WERI-Rb-1 (cell line): ENCODE data around the gene HERC3.

Experiments
- DNase-seq: peaks from one replicate; pipeline ENCODE4 v3.0.0-alpha.2; 2020
- H3K27ac ChIP-seq: fragments of 250-450 bp; sonication (Bioruptor Pico); 2 replicates; pipeline ENCODE4 v1.5.1; 2020; ENCODE audit warnings: mild to moderate bottlenecking, moderate library complexity
- H3K27me3 ChIP-seq: fragments of 250-450 bp; sonication (Bioruptor Pico); 2 replicates; pipeline ENCODE4 v1.5.1; 2021; ENCODE audit warnings: mild to moderate bottlenecking, low read depth, moderate library complexity; ENCODE audit not compliant: insufficient read depth, severe bottlenecking
- H3K36me3 ChIP-seq: fragments of 250-450 bp; sonication (Bioruptor Pico); 2 replicates; pipeline ENCODE4 v1.5.1; 2020; ENCODE audit warnings: mild to moderate bottlenecking, moderate library complexity
- H3K4me3 ChIP-seq: 2 replicates; pipeline ENCODE4 v1.5.1; 2011; ENCODE audit warnings: low read depth, mild to moderate bottlenecking, control low read depth, low read length
- H3K9me3 ChIP-seq: fragments of 250-450 bp; sonication (Bioruptor Pico); 2 replicates; pipeline ENCODE4 v1.5.1; 2021; ENCODE audit warnings: mild to moderate bottlenecking, moderate library complexity; ENCODE audit not compliant: severe bottlenecking
- CTCF ChIP-seq: IDR thresholded peaks from 2 replicates; pipeline ENCODE4 v1.5.1; 2011; ENCODE audit warnings: low read depth, mild to moderate bottlenecking, control low read depth, inconsistent platforms, low read length

Gene HERC3

DNA sequence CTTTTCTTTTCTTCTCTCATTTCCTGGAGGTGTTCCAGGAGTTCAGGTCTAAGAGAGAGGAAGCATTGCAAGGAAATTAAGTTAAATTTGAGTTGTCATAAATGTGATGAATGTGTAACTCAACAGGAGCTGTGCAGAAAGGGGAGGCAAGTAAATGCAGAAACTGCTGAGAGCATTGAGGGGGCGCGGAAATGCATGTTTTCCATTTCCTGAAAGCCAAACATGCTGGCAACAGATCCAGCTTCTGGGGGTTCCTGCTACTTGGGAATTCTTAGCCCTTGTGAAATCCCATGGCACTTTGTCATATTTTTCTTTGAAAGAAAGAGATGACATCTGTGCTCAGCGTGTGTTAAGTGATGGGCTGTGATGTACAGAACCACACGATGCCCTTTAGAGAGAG is 139.1 kb downstream of the HERC3 start:
- H3K4me3 ChIP-seq: no peak overlapping the region
- no peak for TF ChIP-seq CTCF
- no peak overlapping the region for H3K27ac ChIP-seq
- DNase-seq: no peak
- H3K9me3 ChIP-seq: no peaks in the 10 kb centered on the region
- peaks cover 14% of the 10 kb centered on the region for H3K36me3 ChIP-seq
- no peaks in the 10 kb centered on the region for H3K27me3 ChIP-seq

GRCh38 chr4:88732714-88733368 is 140.6 kb downstream of the HERC3 start:
- TF ChIP-seq CTCF: no peak
- DNase-seq: no peak
- Histone ChIP-seq H3K27ac (no peak overlapping the region), H3K36me3 (peaks cover 6% of the 10 kb centered on the region), H3K4me3 (no peak overlapping the region), H3K27me3 (no peaks in the 10 kb centered on the region), H3K9me3 (no peaks in the 10 kb centered on the region)

DNA sequence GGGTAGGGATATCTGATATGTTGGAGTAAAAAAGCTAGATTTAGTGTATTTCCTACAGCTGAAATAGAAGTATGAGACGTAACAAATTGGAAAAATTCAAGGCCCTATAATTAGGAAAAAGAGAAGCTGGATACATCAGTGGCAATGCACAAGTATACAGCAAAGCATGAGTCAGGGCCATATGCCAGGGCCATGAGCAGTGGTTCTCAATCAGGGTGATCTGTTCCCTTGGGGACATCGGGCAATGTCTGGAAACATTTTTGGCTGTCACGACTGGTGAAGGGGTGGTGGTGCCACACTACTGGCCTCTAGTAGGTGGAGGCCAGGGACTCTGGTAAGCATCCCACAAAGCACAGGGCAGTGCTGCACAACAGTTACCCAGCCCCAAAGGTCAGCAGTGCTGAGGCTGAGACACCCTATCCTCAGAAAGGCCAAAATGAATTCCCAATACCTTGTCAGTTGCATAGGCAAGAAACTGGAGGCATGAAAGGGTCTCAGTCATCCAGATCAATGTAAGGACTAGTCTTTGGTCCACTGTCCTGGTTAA is 142.2 kb downstream of the HERC3 start:
- no peaks in the 10 kb centered on the region for H3K9me3 ChIP-seq
- TF ChIP-seq CTCF: no peak
- H3K27ac ChIP-seq: no peak overlapping the region
- no peak overlapping the region for H3K4me3 ChIP-seq
- no peaks in the 10 kb centered on the region for H3K36me3 ChIP-seq
- H3K27me3 ChIP-seq: no peaks in the 10 kb centered on the region
- no peak for DNase-seq

GRCh38 chr4:88735564-88735963 is 143.3 kb downstream of the HERC3 start:
- Histone ChIP-seq H3K36me3 (no peaks in the 10 kb centered on the region), H3K9me3 (no peaks in the 10 kb centered on the region), H3K27ac (no peak overlapping the region), H3K4me3 (no peak overlapping the region), H3K27me3 (no peaks in the 10 kb centered on the region)
- DNase-seq: no peak
- TF ChIP-seq CTCF: no peak

- Histone ChIP-seq H3K4me3 (no peak overlapping the region), H3K36me3 (no peaks in the 10 kb centered on the region), H3K27ac (no peak overlapping the region), H3K9me3 (no peaks in the 10 kb centered on the region), H3K27me3 (no peaks in the 10 kb centered on the region)
- DNase-seq: no peak
- no peak for TF ChIP-seq CTCF
Measured at GRCh38 chr4:88736264-88736663, 144.0 kb downstream of the HERC3 start.
